Measurements from ENCODE around the gene C11orf91.

DNA sequence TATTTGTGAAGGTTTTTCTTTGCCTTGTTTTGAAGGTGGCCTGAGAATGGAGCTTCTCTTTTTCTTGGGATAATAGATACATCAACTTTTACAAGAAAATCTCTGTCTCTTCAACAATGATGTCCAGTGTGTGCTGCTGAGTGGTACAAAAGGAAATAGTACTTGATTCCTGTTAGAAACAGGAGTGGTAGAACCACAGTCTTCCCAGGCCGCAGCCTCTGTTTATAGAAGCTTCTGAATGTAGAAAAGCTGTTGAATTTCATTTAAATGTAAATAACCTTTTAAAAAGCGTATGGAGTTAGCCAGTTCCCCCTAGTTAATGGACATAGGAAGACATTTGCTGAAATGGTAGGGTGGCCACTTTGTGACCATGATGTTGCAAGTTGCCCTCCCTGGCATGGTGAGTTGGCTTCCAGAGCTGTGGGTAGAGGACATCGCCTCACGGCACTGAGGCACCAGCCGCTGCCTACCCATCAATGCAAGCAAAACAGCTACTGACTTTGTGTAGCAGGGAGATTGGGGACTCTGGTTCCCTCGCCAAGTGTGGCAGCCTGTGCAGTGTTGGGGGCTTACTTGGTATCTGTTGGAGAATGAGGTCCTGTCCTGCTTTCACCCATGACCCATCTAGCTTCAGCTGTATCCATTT is 31.6 kb downstream of the C11orf91 start:
- TF ChIP-seq CTCF (conservative IDR thresholded peaks at IDR 0.05; ENCODE audit: low read depth, low read length), result no peak
- TF ChIP-seq EZH2 (IDR thresholded peaks at IDR 0.05; ENCODE audit: borderline replicate concordance, low read depth, low read length, poor library complexity, severe bottlenecking), result no peak
